Body of pancreas (tissue), 4 donors: ENCODE data around the gene MUSTN1. TPM values are rescaled to one million over a fixed set of nuclear protein-coding genes. Genes with fewer than 3 reads are reported as not detected.
A peak's percentile ranks its signal among the peaks of the same experiment; 100 is the strongest.

Experiments used
- ATAC-seq: fragments of 150-250 bp; one replicate; pipeline ENCODE4 v1.9.1; 2016
- DNase-seq, 4 donors: peaks; one replicate each; pipeline ENCODE4 v3.0.0-alpha.2; 2019
- H3K27ac ChIP-seq, 4 donors: fragments of 200-600 bp; sonication (generic); 1 replicate in 3 of 4; 2 replicates in 1 of 4; pipeline versions ENCODE4 v1.5.1 to v1.6.1; 2016 to 2019; ENCODE audit warnings: mild to moderate bottlenecking in 1 of 4, mixed read lengths in 1 of 4, moderate library complexity in 1 of 4
- H3K27me3 ChIP-seq, 2 donors: fragments of 200-600 bp; sonication (generic); one replicate each; pipeline ENCODE4 v1.6.0; 2016; ENCODE audit warnings: mild to moderate bottlenecking in 1 of 2
- H3K36me3 ChIP-seq, 2 donors: fragments of 200-600 bp; sonication (generic); replicated peaks in 1 of 2; 2 replicates each; pipeline ENCODE4 v1.5.1; 2016; ENCODE audit warnings: low read depth in 2 of 2; ENCODE audit not compliant: insufficient read depth in 1 of 2
- H3K4me1 ChIP-seq: fragments of 200-600 bp; sonication (generic); one replicate; pipeline ENCODE4 v1.6.0; 2016
- H3K4me3 ChIP-seq, 2 donors: fragments of 200-600 bp; sonication (generic); 1 replicate in 1 of 2; 2 replicates in 1 of 2; pipeline ENCODE4 v1.5.1; 2016 to 2019
- H3K9me3 ChIP-seq, 3 donors: fragments of 200-600 bp; sonication (generic); 1 replicate in 2 of 3; 2 replicates in 1 of 3; pipeline ENCODE4 v1.5.1; 2016
- CTCF ChIP-seq, 7 experiments: fragments of 450-650 bp in 4 of 7; fragments of 200-600 bp in 3 of 7; sonication (generic) in 3 of 7; IDR thresholded peaks; one replicate each; pipeline ENCODE4 v1.5.1; 2016 to 2019; ENCODE audit warnings: antibody characterized with exemption in 7 of 7
- POLR2A ChIP-seq, 3 donors: fragments of 450-650 bp; IDR thresholded peaks; one replicate each; pipeline ENCODE4 v1.6.1; 2016; ENCODE audit warnings: antibody characterized with exemption in 3 of 3, mild to moderate bottlenecking in 2 of 3
- WGBS, 2 donors: methylation state at CpG; one replicate each; pipeline ENCODE4 v1.1.5; 2017; 5-methylcytosine and 5-hydroxymethylcytosine counted together
- intact Hi-C: fragments of 100-400 bp; cut with DNase I; formaldehyde crosslinking; loops from one replicate; pipeline ENCODE4 v1.15.1; 2023
- total RNA-seq, 2 donors: library from RNA; depleted of rRNA; stranded (reverse); fragments of >200 nt; gene quantifications; one replicate each; pipeline ENCODE4 v1.1.0, GENCODE V29; 2016

Gene MUSTN1
- total RNA-seq, 2 donors from 2014 or later, result 3.9 TPM; not detected in 1

- peaks cover 1% of the 10 kb centered on the region for H3K4me1 ChIP-seq
- H3K36me3 ChIP-seq, result no peaks in the 10 kb centered on the region
- DNase-seq (no peak), ATAC-seq (no peak)
- no peaks in the 10 kb centered on the region for H3K27me3 ChIP-seq
- intact Hi-C loops, result no loop called here
- H3K4me3 ChIP-seq, result no peak overlapping the region
- TF ChIP-seq POLR2A (IDR thresholded peaks at IDR 0.05) (no peak), CTCF (IDR thresholded peaks at IDR 0.05) (no peak)
- WGBS, 2 donors, result 87% methylated on average over 5 of the region's 5 CpGs
- H3K9me3 ChIP-seq, result no peaks in the 10 kb centered on the region
- no peak overlapping the region for H3K27ac ChIP-seq
Observed at GRCh38 chr3:52822363-52822762, 12.5 kb downstream of the MUSTN1 start.

GRCh38 chr3:52820736-52821135 lies 14.1 kb downstream of the MUSTN1 start:
- Histone ChIP-seq H3K4me3 (no peak overlapping the region), H3K9me3 (no peaks in the 10 kb centered on the region), H3K27me3 (no peaks in the 10 kb centered on the region), H3K4me1 (no peaks in the 10 kb centered on the region), H3K36me3 (no peaks in the 10 kb centered on the region), H3K27ac (no peak overlapping the region)
- WGBS, 2 donors, result 62 to 83% methylated on average over 7 to 11 of the region's 11 CpGs
- ATAC-seq (no peak), DNase-seq (peak in 2 of 4 donors; percentile 14 to 23)
- intact Hi-C loops, result no loop called here
- TF ChIP-seq POLR2A (IDR thresholded peaks at IDR 0.05) (no peak), CTCF (IDR thresholded peaks at IDR 0.05) (peak in 5 of 7 experiments; percentile 14 to 31 (median 16))

DNA sequence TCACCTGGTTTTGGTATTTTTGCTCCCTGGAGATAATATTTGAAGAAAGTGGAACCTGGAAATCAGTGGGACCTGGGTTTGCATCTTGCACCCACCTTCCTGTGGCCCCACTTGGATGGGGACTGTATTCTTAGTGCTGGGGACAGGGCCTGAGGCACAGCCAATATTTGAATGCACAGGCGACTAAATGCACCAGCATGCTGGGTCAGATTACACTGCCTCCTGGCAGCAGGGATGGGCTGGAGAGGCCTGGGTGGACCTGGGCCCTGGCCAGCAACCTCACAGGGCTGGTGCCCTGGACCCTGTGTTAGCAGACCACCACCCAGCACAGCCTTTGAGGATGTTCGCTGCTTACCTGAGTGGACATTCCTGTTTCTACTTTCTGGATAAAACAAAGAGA lies 14.9 kb downstream of the MUSTN1 start:
- Histone ChIP-seq H3K9me3 (no peaks in the 10 kb centered on the region), H3K36me3 (no peaks in the 10 kb centered on the region), H3K4me3 (no peak overlapping the region), H3K4me1 (no peaks in the 10 kb centered on the region), H3K27me3 (no peaks in the 10 kb centered on the region), H3K27ac (no peak overlapping the region)
- TF ChIP-seq CTCF (IDR thresholded peaks at IDR 0.05), result no peak
- no peak for TF ChIP-seq POLR2A (IDR thresholded peaks at IDR 0.05)
- DNase-seq (no peak), ATAC-seq (no peak)
- intact Hi-C loops, result no loop called here
- WGBS, 2 donors, result 72 to 89% methylated on average over 1 to 2 of the region's 2 CpGs

- no peak overlapping the region for H3K4me3 ChIP-seq
- TF ChIP-seq CTCF (IDR thresholded peaks at IDR 0.05), result no peak
- intact Hi-C loops, result no loop called here
- ATAC-seq (no peak), DNase-seq (no peak)
- no peak overlapping the region for H3K27ac ChIP-seq
- no peaks in the 10 kb centered on the region for H3K36me3 ChIP-seq
- no peaks in the 10 kb centered on the region for H3K4me1 ChIP-seq
- H3K9me3 ChIP-seq, result no peaks in the 10 kb centered on the region
- no peaks in the 10 kb centered on the region for H3K27me3 ChIP-seq
- 85 to 96% methylated on average over 4 to 7 of the region's 7 CpGs for WGBS, 2 donors
Observed at GRCh38 chr3:52817860-52818259, 17.0 kb downstream of the MUSTN1 start.

GRCh38 chr3:52817221-52817620 lies 17.6 kb downstream of the MUSTN1 start:
- ATAC-seq (no peak), DNase-seq (no peak)
- intact Hi-C loops, result no loop called here
- H3K4me3 ChIP-seq, result no peak overlapping the region
- H3K27me3 ChIP-seq, result no peaks in the 10 kb centered on the region
- no peak overlapping the region for H3K27ac ChIP-seq
- H3K9me3 ChIP-seq, result no peaks in the 10 kb centered on the region
- TF ChIP-seq CTCF (IDR thresholded peaks at IDR 0.05) (no peak), POLR2A (IDR thresholded peaks at IDR 0.05) (no peak)
- WGBS, 2 donors, result 95 to 96% methylated on average over 10 of the region's 10 CpGs
- H3K36me3 ChIP-seq, result no peaks in the 10 kb centered on the region
- H3K4me1 ChIP-seq, result no peaks in the 10 kb centered on the region
